Heart right ventricle (tissue), 16 donors: ENCODE measurements around the gene GRIN2B. TPM values are rescaled to one million over a fixed set of nuclear protein-coding genes. Genes with fewer than 3 reads are reported as not detected.

Experiments used
- ATAC-seq, 8 donors: fragments of 200-7000 bp; cut with Tn5 transposase; one replicate each; pipeline ENCODE4 v1.9.1; 2020; ENCODE audit warnings: mild to moderate bottlenecking in 8 of 8, moderate library complexity in 8 of 8, moderate number of reproducible peaks in 1 of 8
- DNase-seq, 2 donors: peaks; one replicate each; pipeline ENCODE4 v3.0.0-alpha.2; 2020
- H3K27ac ChIP-seq, 10 donors: fragments of 200-600 bp; sonication (generic) in 2 of 10; one replicate each; pipeline versions ENCODE4 v1.5.0 to v1.8.0; 2020 to 2022; ENCODE audit warnings: mild to moderate bottlenecking in 3 of 10
- H3K27me3 ChIP-seq, 7 donors: fragments of 200-600 bp; one replicate each; pipeline ENCODE4 v1.8.0; 2021 to 2022; ENCODE audit warnings: mild to moderate bottlenecking in 2 of 7
- H3K36me3 ChIP-seq, 9 donors: fragments of 200-600 bp; sonication (generic) in 1 of 9; one replicate each; pipeline versions ENCODE4 v1.5.0 to v1.8.0; 2020 to 2022; ENCODE audit warnings: mild to moderate bottlenecking in 2 of 9
- H3K4me1 ChIP-seq, 9 donors: fragments of 200-600 bp; sonication (generic) in 1 of 9; one replicate each; pipeline versions ENCODE4 v1.5.0 to v1.8.0; 2020 to 2022; ENCODE audit warnings: mild to moderate bottlenecking in 4 of 9
- H3K4me3 ChIP-seq, 10 donors: fragments of 200-600 bp; sonication (generic) in 2 of 10; one replicate each; pipeline versions ENCODE4 v1.5.0 to v1.8.0; 2020 to 2022; ENCODE audit warnings: mild to moderate bottlenecking in 7 of 10, moderate library complexity in 2 of 10
- H3K9me3 ChIP-seq, 11 donors: fragments of 200-600 bp in 10 of 11; sonication (generic) in 2 of 11; one replicate each; pipeline versions ENCODE4 v1.5.0 to v1.8.0; 2013 to 2022; ENCODE audit warnings: mild to moderate bottlenecking in 2 of 11, control low read depth in 1 of 11, moderate library complexity in 1 of 11
- CTCF ChIP-seq, 9 donors: fragments of 200-600 bp; sonication (generic) in 2 of 9; IDR thresholded peaks; one replicate each; pipeline versions ENCODE4 v1.5.0 to v1.8.0; 2021 to 2022; ENCODE audit warnings: antibody characterized with exemption in 9 of 9, mild to moderate bottlenecking in 5 of 9, moderate library complexity in 1 of 9
- WGBS, 2 donors: extraction: QIAGEN DNeasy Blood & Tissue Kit; methylation state at CpG; one replicate each; pipeline ENCODE4 v1.1.7; 2013; ENCODE audit warnings: inconsistent platforms in 1 of 2; 5-methylcytosine and 5-hydroxymethylcytosine counted together
- intact Hi-C, 10 donors: fragments of 100-400 bp; cut with DNase I; formaldehyde crosslinking; loops; one replicate each; pipeline versions ENCODE4 v1.11.1 to v1.14.2; 2022
- long read RNA-seq, 3 donors: library from polyadenylated mRNA; unstranded; transcript quantifications; one replicate each; pipeline ENCODE4 v2.0.0, GENCODE V29; 2020 to 2021
- polyA plus RNA-seq, 2 donors: library from polyadenylated mRNA; stranded (reverse); fragments of 200-250 nt; gene quantifications; one replicate each; pipeline ENCODE4 v1.2.3, GENCODE V29; 2013
- total RNA-seq, 10 donors: library from RNA; stranded (reverse); fragmentation: NEBNext Ultra II Directional in 3 of 10; extraction: Animal tissue kit (Norgen Biotek cat#: 25700) in 3 of 10; gene quantifications; one replicate each; pipeline versions ENCODE4 v1.2.1 to v1.2.4, GENCODE V29; 2021 to 2023
- donor health status: Arrhythmogenic right ventricular cardiomyopathy.
- donor health status: ischemic (EF 13 %, LVEDD 7.1; RV severe dilation, severe dysfunction).
- donor health status: healthy with polysubstance abuse.
- donor health status: DM: no; HTN: yes; CAD: no.
- donor health status: DM: no; HTN: no; CAD: no.
- donor health status: ischemic (EF 25% LVEDD 6.9; RV normal size, moderate dysfunction).
- donor health status: ischemic (EF 25% LVEDD 5.7; RV mildly dilated, moderate dysfunction).
- donor health status: healthy.
- donor health status: DM: yes; HTN: yes; CAD: no.
- donor health status: Ischemic cardiomyopathy.
- donor health status: ischemic (EF 35%, LVEDD 5.7; RV mildly dilated, moderate dysfunction).
- donor health status: nonischemic (EF 11% LVEDD 7.7; RV severe dilation, severe dysfunction).
- donor health status: DM: yes; HTN: yes; CAD: no.
- donor health status: PGD.
- donor health status: ischemic (EF 29% LVEDD 5.4; RV normal size, mild dysfunction).
- donor health status: nonischemic (EF 23%, LVEDD 6.1; RV moderate dilation, normal function).

GRIN2B gene
- total RNA-seq (under 1 TPM in 2 of 10 donors, not detected in 8; 0.06 to 0.07 TPM), polyA plus RNA-seq (under 1 TPM in 1 of 2 donors, not detected in 1; 0.01 TPM)
- long read RNA-seq, donor 1 = 0 reads
- long read RNA-seq, donor 2 = 0 reads
- long read RNA-seq, donor 3 = 0 reads

- no peak for TF ChIP-seq CTCF (IDR thresholded peaks at IDR 0.05)
- ATAC-seq = peak in 2 of 8 donors; percentile 22 to 39
- no peak within 1 kb of the TSS for H3K27ac ChIP-seq
- H3K4me3 ChIP-seq = peak within 1 kb of the TSS in 8 of 10 donors; percentile 5 to 41 (median 24)
- peaks cover 0 to 23% (median 12%) of the 10 kb centered on the region in 9 donors for H3K4me1 ChIP-seq
- WGBS, 2 donors = 1% methylated on average over 35 to 37 of the region's 37 CpGs
- H3K36me3 ChIP-seq = no peaks in the 10 kb centered on the region
- peaks cover 15 to 99% (median 88%) of the 10 kb centered on the region in 7 donors for H3K27me3 ChIP-seq
- H3K9me3 ChIP-seq = peaks cover 0 to 3% (median 0%) of the 10 kb centered on the region in 11 donors
- intact Hi-C loops = loop anchor here in 1 of 10 donors (5.0 kb wide), 1 partner anchor 1391 kb away; no protein-coding TSS in a partner anchor
- no peak for DNase-seq
These were observed at the start of gene GRIN2B for GRCh38 chr12:13981296-13981962. Gene GRIN2B (minus strand): TSS chr12:13981602. CDS start chr12:13866208, 115,394 bp downstream.

- no peaks in the 10 kb centered on the region for H3K36me3 ChIP-seq
- H3K9me3 ChIP-seq = peaks cover 0 to 4% (median 0%) of the 10 kb centered on the region in 11 donors
- intact Hi-C loops = no loop called here
- ATAC-seq = no peak
- no peak overlapping the region for H3K4me3 ChIP-seq
- no peak for DNase-seq
- H3K27ac ChIP-seq = no peak overlapping the region
- 91 to 98% methylated on average over 4 of the region's 4 CpGs for WGBS, 2 donors
- H3K27me3 ChIP-seq = no peaks in the 10 kb centered on the region
- no peaks in the 10 kb centered on the region for H3K4me1 ChIP-seq
- no peak for TF ChIP-seq CTCF (IDR thresholded peaks at IDR 0.05)
These were observed 45.1 kb upstream of the GRIN2B start for GRCh38 chr12:14026537-14026936.

GRCh38 chr12:14024591-14024990, 43.2 kb upstream of the GRIN2B start:
- intact Hi-C loops = no loop called here
- no peak for TF ChIP-seq CTCF (IDR thresholded peaks at IDR 0.05)
- H3K4me3 ChIP-seq = no peak overlapping the region
- ATAC-seq (no peak), DNase-seq (no peak)
- H3K27me3 ChIP-seq = no peaks in the 10 kb centered on the region
- H3K9me3 ChIP-seq = peaks cover 0 to 11% (median 0%) of the 10 kb centered on the region in 11 donors
- no peak overlapping the region for H3K27ac ChIP-seq
- no peaks in the 10 kb centered on the region for H3K36me3 ChIP-seq
- no peaks in the 10 kb centered on the region for H3K4me1 ChIP-seq

- ATAC-seq = no peak
- H3K4me1 ChIP-seq = no peaks in the 10 kb centered on the region
- intact Hi-C loops = no loop called here
- TF ChIP-seq CTCF (IDR thresholded peaks at IDR 0.05) = no peak
- peaks cover 0 to 3% (median 0%) of the 10 kb centered on the region in 7 donors for H3K27me3 ChIP-seq
- DNase-seq = no peak
- H3K9me3 ChIP-seq = peaks cover 0 to 19% (median 0%) of the 10 kb centered on the region in 11 donors
- H3K4me3 ChIP-seq = no peak overlapping the region
- WGBS, 2 donors = 69 to 74% methylated on average over 2 of the region's 2 CpGs
- no peaks in the 10 kb centered on the region for H3K36me3 ChIP-seq
- no peak overlapping the region for H3K27ac ChIP-seq
These were observed 36.7 kb upstream of the GRIN2B start for GRCh38 chr12:14018080-14018479.
